BLaER1 treated with 17β-estradiol and CSF1 and Interleukin-3, amounts not matched to agents 10 nM and 100 nM (cell line): ENCODE measurements around the gene TANGO2.
A peak's percentile ranks its signal among the peaks of the same experiment; 100 is the strongest.

ENCODE experiments used
- H3K27ac ChIP-seq, 11 experiments: shearing (Covaris generic); formaldehyde crosslinking; 2 replicates each; pipeline ENCODE4 v1.8.1; 2022
- H3K27me3 ChIP-seq, 11 experiments: shearing (Covaris generic); formaldehyde crosslinking; 2 replicates each; pipeline ENCODE4 v1.8.1; 2022
- H3K36me3 ChIP-seq, 11 experiments: shearing (Covaris generic); formaldehyde crosslinking; 2 replicates each; pipeline ENCODE4 v1.8.1; 2022
- H3K4me1 ChIP-seq, 10 experiments: shearing (Covaris generic); formaldehyde crosslinking; 2 replicates each; pipeline ENCODE4 v1.8.1; 2022
- H3K4me2 ChIP-seq, 11 experiments: shearing (Covaris generic); formaldehyde crosslinking; 2 replicates each; pipeline ENCODE4 v1.8.1; 2022
- H3K4me3 ChIP-seq, 10 experiments: shearing (Covaris generic); formaldehyde crosslinking; 2 replicates each; pipeline ENCODE4 v1.8.1; 2022
- H3K9ac ChIP-seq, 11 experiments: shearing (Covaris generic); formaldehyde crosslinking; 2 replicates each; pipeline ENCODE4 v1.8.1; 2022
- H3K9me3 ChIP-seq, 11 experiments: shearing (Covaris generic); formaldehyde crosslinking; replicated peaks in 1 of 11; 2 replicates each; pipeline ENCODE4 v1.8.1; 2022
- H4K20me1 ChIP-seq, 11 experiments: shearing (Covaris generic); formaldehyde crosslinking; 2 replicates each; pipeline ENCODE4 v1.8.1; 2022
- Cebpa-rat ChIP-seq, 11 experiments: shearing (Covaris generic); IDR thresholded peaks; 2 replicates each; pipeline ENCODE4 v1.8.1; 2022

Gene TANGO2

DNA sequence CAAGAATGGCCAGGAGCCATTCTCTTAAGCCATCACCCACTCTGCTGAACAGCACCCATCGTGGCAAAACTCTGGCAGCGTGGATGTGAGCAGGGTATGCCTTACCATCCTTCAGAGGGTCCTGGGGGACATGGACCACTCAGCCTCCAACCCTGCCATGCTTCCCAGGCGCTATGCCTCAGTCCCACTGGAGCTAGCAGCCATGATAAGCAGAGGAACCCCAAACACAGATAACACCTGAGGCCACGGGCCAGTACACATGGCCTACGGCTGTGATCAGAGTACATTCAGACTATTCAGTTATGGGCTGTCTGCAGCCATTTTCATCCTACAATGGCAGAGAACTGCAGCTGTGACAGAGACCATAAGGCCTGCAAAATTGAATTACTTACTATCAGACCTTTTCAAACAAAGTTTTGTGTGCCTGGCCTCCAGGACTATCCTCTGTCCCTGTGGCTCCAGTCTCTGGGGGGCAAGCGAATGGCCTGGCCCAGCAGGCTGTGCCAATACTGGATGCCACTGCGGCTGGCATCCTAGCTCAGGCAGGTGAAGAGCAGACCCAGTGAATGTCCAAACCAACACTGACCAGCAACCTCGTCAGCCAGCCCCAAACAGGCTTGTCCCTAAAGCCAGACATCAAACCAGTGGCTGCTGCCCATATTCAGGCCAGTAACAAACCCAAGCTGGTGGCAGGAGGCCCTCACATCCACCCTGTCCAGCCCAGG lies 11.2 kb upstream of the TANGO2 start:
- Histone ChIP-seq H4K20me1 (peaks cover 0 to 6% (median 0%) of the 10 kb centered on the region in 11 experiments; a peak in 5 of 22 replicates), H3K4me1 (peaks cover 10 to 51% (median 40%) of the 10 kb centered on the region in 10 experiments), H3K4me3 (no peak overlapping the region), H3K9ac (0 out of 22 replicates have a peak overlapping the region, but pooled peaks of 3 of the 11 experiments have one; percentile 15 to 62 (median 60)), H3K4me2 (peak overlapping the region in 8 of 11 experiments; percentile 65 to 93 (median 85); a peak in 14 of 22 replicates), H3K9me3 (peaks cover 0 to 4% (median 1%) of the 10 kb centered on the region in 11 experiments; a peak in 15 of 22 replicates), H3K27me3 (peaks cover 3 to 5% (median 4%) of the 10 kb centered on the region in 11 experiments; a peak in 20 of 22 replicates), H3K36me3 (no peaks in the 10 kb centered on the region), H3K27ac (no peak overlapping the region)
- no peak for TF ChIP-seq Cebpa-rat (IDR thresholded peaks at IDR 0.05)

DNA sequence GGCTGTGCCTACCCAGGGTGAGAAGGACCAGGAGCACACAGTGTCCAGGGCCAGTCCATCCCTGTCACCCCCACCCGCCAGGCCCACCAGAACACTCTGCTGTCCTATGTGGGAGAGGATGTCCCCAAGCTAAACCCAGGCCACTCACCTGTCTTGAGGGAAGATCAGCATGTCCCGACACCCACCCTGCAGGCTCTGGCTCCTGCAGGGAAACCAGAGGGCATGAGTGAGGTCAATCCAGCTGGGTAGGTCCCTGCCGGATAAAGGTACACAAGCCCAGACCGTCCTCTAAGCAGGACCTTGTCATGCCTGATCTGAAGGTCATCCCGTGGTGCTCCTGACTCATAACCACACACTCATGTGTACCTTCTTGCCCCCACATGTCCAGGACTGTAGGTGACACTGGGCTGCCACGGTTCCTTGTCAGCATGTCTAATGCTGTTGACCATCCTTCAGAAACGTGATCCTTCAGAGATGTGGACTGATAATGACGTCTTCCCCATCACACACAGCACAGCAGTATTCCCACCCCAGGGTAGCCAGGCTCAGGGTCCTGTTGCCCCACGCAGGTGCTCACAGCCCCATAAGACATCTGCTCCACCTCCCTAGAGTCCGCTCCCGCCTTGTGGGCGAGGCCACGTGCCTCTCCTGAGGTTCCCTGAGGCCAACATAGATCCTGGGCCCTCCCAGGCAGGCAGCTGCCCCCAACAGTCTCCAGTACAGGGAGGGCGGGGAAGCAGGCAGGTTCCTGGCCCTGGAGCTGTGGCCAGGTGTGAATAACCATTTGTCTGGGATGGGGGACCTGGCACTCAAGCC lies 10.4 kb upstream of the TANGO2 start:
- H3K9ac ChIP-seq = peak overlapping the region in 5 of 11 experiments; percentile 17 to 62 (median 54); a peak in 9 of 22 replicates
- peaks cover 0 to 13% (median 6%) of the 10 kb centered on the region in 11 experiments; a peak in 6 of 22 replicates for H4K20me1 ChIP-seq
- TF ChIP-seq Cebpa-rat (IDR thresholded peaks at IDR 0.05) = no peak
- peaks cover 8 to 53% (median 40%) of the 10 kb centered on the region in 10 experiments for H3K4me1 ChIP-seq
- no peaks in the 10 kb centered on the region for H3K9me3 ChIP-seq
- H3K4me3 ChIP-seq = no peak overlapping the region; a peak in 2 of 20 replicates
- H3K27ac ChIP-seq = peak overlapping the region in 4 of 11 experiments; percentile 22 to 54 (median 36); a peak in 6 of 22 replicates
- no peaks in the 10 kb centered on the region for H3K36me3 ChIP-seq
- peak overlapping the region; percentile 6 to 93 (median 83); a peak in 20 of 22 replicates for H3K4me2 ChIP-seq
- H3K27me3 ChIP-seq = peaks cover 11 to 13% (median 12%) of the 10 kb centered on the region in 11 experiments

- Histone ChIP-seq H3K4me2 (peak overlapping the region; percentile 6 to 93 (median 83); a peak in 20 of 22 replicates), H3K27ac (peak overlapping the region in 4 of 11 experiments; percentile 22 to 54 (median 36); a peak in 6 of 22 replicates)
These were observed 9.6 kb upstream of the TANGO2 start for GRCh38 chr22:20011123-20011992.

DNA sequence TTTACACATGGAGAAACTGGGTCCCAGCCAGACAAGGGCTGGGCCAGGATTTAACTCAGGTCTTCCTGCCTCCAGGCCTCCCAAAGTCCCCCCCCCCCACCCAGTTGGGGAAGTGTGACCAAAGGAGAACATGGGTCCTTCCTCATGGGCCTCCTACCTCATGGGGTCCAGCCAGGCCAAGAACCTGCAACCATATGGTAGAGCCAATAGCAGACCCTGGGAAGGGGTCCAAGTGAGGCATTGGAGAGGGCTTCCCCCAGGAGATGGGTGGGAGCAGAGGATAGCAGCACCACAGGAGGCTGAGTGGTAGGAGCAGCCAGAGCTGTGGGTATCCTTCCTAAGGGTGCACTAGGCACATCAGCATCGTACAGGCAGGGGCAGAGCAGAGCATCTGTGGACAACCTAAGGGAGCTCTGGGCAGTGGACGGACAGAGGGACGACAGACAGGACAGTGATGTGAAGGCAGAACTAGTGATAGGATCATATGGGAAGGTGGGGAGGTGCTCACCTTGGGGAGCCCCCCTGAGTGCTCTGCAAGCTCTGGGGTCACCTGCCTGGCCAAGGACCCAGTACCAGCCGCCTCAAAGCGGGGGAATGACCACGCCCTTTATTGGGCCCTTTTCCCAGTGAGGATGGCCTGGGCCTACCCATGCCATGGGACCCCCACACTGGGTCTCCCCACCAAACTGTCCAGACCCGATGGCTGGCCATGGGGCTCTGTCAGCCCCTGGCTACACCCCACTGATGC lies 8.7 kb upstream of the TANGO2 start:
- Histone ChIP-seq H3K27me3 (peaks cover 26 to 28% (median 27%) of the 10 kb centered on the region in 11 experiments), H3K9me3 (no peaks in the 10 kb centered on the region), H3K27ac (no peak overlapping the region), H3K9ac (no peak overlapping the region), H3K36me3 (no peaks in the 10 kb centered on the region), H3K4me1 (peaks cover 8 to 64% (median 44%) of the 10 kb centered on the region in 10 experiments; a peak in 19 of 20 replicates), H4K20me1 (peaks cover 0 to 15% (median 7%) of the 10 kb centered on the region in 11 experiments; a peak in 6 of 22 replicates), H3K4me3 (no peak overlapping the region), H3K4me2 (peak overlapping the region in 8 of 11 experiments; percentile 65 to 93 (median 85); a peak in 13 of 22 replicates)
- TF ChIP-seq Cebpa-rat (IDR thresholded peaks at IDR 0.05) = no peak

More at GRCh38 chr22:20011123-20011992, 9.6 kb upstream of the TANGO2 start:
- H3K4me3 ChIP-seq = no peak overlapping the region; a peak in 2 of 20 replicates
- peaks cover 8 to 61% (median 43%) of the 10 kb centered on the region in 10 experiments; a peak in 19 of 20 replicates for H3K4me1 ChIP-seq
- peak overlapping the region in 5 of 11 experiments; percentile 17 to 62 (median 54); a peak in 8 of 22 replicates for H3K9ac ChIP-seq
- peaks cover 0 to 15% (median 7%) of the 10 kb centered on the region in 11 experiments; a peak in 6 of 22 replicates for H4K20me1 ChIP-seq
- H3K27me3 ChIP-seq = peaks cover 19 to 21% (median 21%) of the 10 kb centered on the region in 11 experiments
- TF ChIP-seq Cebpa-rat (IDR thresholded peaks at IDR 0.05) = no peak
- no peaks in the 10 kb centered on the region for H3K36me3 ChIP-seq
- H3K9me3 ChIP-seq = no peaks in the 10 kb centered on the region

GRCh38 chr22:20012741-20013331 lies 8.1 kb upstream of the TANGO2 start:
- peak overlapping the region in 7 of 11 experiments; percentile 18 to 93 (median 33); a peak in 10 of 22 replicates for H3K4me2 ChIP-seq
- H3K27ac ChIP-seq = no peak overlapping the region
- H3K9ac ChIP-seq = 0 out of 22 replicates have a peak overlapping the region, but pooled peaks of 1 of the 11 experiments have one; percentile 18
- H3K9me3 ChIP-seq = no peaks in the 10 kb centered on the region
- H3K4me3 ChIP-seq = no peak overlapping the region
- H3K4me1 ChIP-seq = peaks cover 8 to 69% (median 48%) of the 10 kb centered on the region in 10 experiments; a peak in 19 of 20 replicates
- no peak for TF ChIP-seq Cebpa-rat (IDR thresholded peaks at IDR 0.05)
- H3K36me3 ChIP-seq = no peaks in the 10 kb centered on the region
- H3K27me3 ChIP-seq = peaks cover 32 to 35% (median 33%) of the 10 kb centered on the region in 11 experiments
- peaks cover 0 to 20% (median 7%) of the 10 kb centered on the region in 11 experiments; a peak in 6 of 22 replicates for H4K20me1 ChIP-seq

DNA sequence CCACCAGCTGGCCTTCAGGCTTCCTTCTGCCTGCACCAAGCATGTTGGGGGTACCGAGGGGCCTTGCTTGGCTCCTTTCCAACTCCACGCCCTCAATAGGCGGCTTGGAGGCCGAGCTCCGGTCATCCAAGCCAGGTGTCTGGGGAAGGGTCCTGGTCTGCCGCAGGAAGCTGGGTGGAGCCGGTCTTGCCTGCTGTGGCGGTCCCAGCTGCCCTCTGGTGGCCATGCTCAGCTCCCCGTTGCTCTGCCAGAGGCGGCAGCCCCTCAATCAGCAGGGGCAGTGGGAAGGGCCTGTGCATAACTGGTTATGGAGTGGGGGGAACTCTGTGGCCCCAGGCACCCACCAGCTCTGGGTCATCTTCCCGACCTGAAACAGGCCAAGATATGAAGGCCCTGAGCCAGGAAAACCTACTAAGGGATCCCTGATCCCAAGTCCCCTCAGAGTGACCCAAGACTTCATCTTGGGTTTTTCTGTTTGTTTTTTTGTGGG lies 7.5 kb upstream of the TANGO2 start:
- Histone ChIP-seq H3K27ac (no peak overlapping the region), H3K4me1 (peaks cover 8 to 69% (median 48%) of the 10 kb centered on the region in 10 experiments; a peak in 19 of 20 replicates), H3K4me2 (peak overlapping the region in 6 of 11 experiments; percentile 3 to 33 (median 23); a peak in 9 of 22 replicates), H3K9me3 (no peaks in the 10 kb centered on the region), H3K9ac (0 out of 22 replicates have a peak overlapping the region, but pooled peaks of 1 of the 11 experiments have one; percentile 18), H3K27me3 (peaks cover 37 to 41% (median 39%) of the 10 kb centered on the region in 11 experiments), H3K36me3 (no peaks in the 10 kb centered on the region), H3K4me3 (no peak overlapping the region), H4K20me1 (peaks cover 0 to 22% (median 7%) of the 10 kb centered on the region in 11 experiments; a peak in 6 of 22 replicates)
- no peak for TF ChIP-seq Cebpa-rat (IDR thresholded peaks at IDR 0.05)
